GM23248 (cell line): ENCODE data around the gene CCBE1.

Experiments used
- EZH2 ChIP-seq: fragments of 200-600 bp; sonication (generic); IDR thresholded peaks from 2 replicates; pipeline ENCODE4 v1.6.1; 2018; ENCODE audit warnings: antibody characterized with exemption, mild to moderate bottlenecking; ENCODE audit not compliant: insufficient read depth, poor library complexity, severe bottlenecking
- EZH2phosphoT487 ChIP-seq: fragments of 200-600 bp; sonication (generic); IDR thresholded peaks from 2 replicates; pipeline ENCODE4 v1.6.1; 2018; ENCODE audit warnings: antibody characterized with exemption, moderate library complexity, mild to moderate bottlenecking, low read depth; ENCODE audit not compliant: insufficient read depth

DNA sequence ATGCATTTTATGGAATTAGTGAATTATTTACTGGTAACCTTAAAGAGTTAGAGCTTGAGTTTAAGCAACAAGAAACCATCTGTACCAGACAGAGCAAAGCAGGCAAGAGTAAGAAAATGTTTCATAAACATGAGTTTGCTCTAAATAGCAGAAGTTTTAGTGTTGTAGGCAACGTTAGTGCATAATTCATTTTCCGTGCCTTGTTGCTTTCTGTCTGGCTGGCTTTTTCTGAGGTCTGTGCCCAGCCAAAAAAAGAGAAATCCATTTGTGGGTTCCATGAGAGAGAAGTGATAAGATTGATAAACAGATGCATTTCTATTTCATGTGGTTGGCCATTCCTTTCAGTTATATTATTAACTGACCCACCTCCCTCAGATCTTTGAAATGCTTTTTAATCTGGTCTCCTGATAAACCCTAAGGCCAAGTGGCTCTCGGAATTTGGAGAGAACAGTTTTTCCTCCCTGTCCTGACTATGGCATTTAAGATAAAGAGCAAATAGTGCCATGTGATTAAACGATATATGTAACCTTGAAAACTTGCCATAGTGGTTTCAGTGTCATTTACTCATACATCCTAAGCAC, 198.6 kb downstream of the CCBE1 start:
- no peak for TF ChIP-seq EZH2phosphoT487
- no peak for TF ChIP-seq EZH2
